ENCODE results near the gene ADORA1.

ADORA1 gene

GRCh38 chr1:203190949-203191348, 63.4 kb downstream of the ADORA1 start (continued):
- TF ChIP-seq ZNF292 (tag by site-specific recombination; IDR thresholded peaks at IDR 0.05; ENCODE audit: borderline replicate concordance, low read depth) = peak; percentile 62; the same call in 1 of the 2 replicates
- TF ChIP-seq ZNF664 (tag by site-specific recombination; IDR thresholded peaks at IDR 0.05) = 0 out of 2 replicates have a peak, but pooled peaks have one; percentile 20
- peak; percentile 35; the same call in 1 of the 2 replicates for TF ChIP-seq ZNF629 (tag by site-specific recombination; IDR thresholded peaks at IDR 0.05)
- peak; percentile 28 for TF ChIP-seq ZNF654 (tag by site-specific recombination; IDR thresholded peaks at IDR 0.05; ENCODE audit: low read depth)
- TF ChIP-seq RBAK (tag by site-specific recombination; IDR thresholded peaks at IDR 0.05) = no peak
- TF ChIP-seq, protein P1, sequence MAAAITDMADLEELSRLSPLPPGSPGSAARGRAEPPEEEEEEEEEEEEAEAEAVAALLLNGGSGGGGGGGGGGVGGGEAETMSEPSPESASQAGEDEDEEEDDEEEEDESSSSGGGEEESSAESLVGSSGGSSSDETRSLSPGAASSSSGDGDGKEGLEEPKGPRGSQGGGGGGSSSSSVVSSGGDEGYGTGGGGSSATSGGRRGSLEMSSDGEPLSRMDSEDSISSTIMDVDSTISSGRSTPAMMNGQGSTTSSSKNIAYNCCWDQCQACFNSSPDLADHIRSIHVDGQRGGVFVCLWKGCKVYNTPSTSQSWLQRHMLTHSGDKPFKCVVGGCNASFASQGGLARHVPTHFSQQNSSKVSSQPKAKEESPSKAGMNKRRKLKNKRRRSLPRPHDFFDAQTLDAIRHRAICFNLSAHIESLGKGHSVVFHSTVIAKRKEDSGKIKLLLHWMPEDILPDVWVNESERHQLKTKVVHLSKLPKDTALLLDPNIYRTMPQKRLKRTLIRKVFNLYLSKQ (tag by site-specific recombination; IDR thresholded peaks at IDR 0.05; ENCODE audit: borderline replicate concordance) = 0 out of 2 replicates have a peak, but pooled peaks have one; percentile 71
- 0 out of 2 replicates have a peak, but pooled peaks have one; percentile 43 for TF ChIP-seq ZNF530 (tag by site-specific recombination; IDR thresholded peaks at IDR 0.05; ENCODE audit: low read depth)
- no peak for TF ChIP-seq ZNF223 (tag by site-specific recombination; IDR thresholded peaks at IDR 0.05)
- TF ChIP-seq ZNF514 (tag by site-specific recombination; IDR thresholded peaks at IDR 0.05) = no peak
- TF ChIP-seq ZNF580 (tag by site-specific recombination; IDR thresholded peaks at IDR 0.05) = peak; percentile 39; the same call in 1 of the 2 replicates
- TF ChIP-seq ZNF558 (tag by site-specific recombination; IDR thresholded peaks at IDR 0.05) = peak; percentile 48; the same call in 1 of the 2 replicates
- TF ChIP-seq ZNF571 (tag by site-specific recombination; IDR thresholded peaks at IDR 0.05) = no peak
- peak; percentile 58 for TF ChIP-seq REST (tag by site-specific recombination; IDR thresholded peaks at IDR 0.05)
- TF ChIP-seq KLF7 (tag by site-specific recombination; IDR thresholded peaks at IDR 0.05; ENCODE audit: borderline replicate concordance) = no peak
- TF ChIP-seq ZIC2 (tag by site-specific recombination; IDR thresholded peaks at IDR 0.05) = no peak
- TF ChIP-seq ZNF302 (tag by site-specific recombination; IDR thresholded peaks at IDR 0.05; ENCODE audit: low read depth) = 0 out of 2 replicates have a peak, but pooled peaks have one; percentile 38
- TF ChIP-seq ZNF433 (tag by site-specific recombination; IDR thresholded peaks at IDR 0.05; ENCODE audit: low read depth) = peak; percentile 84
- 0 out of 2 replicates have a peak, but pooled peaks have one; percentile 31 for TF ChIP-seq ZFP3 (tag by site-specific recombination; IDR thresholded peaks at IDR 0.05; ENCODE audit: low read depth)
- TF ChIP-seq ZNF670 (tag by site-specific recombination; IDR thresholded peaks at IDR 0.05; ENCODE audit: low read depth) = no peak
- no peak for TF ChIP-seq ZBTB44 (tag by site-specific recombination; IDR thresholded peaks at IDR 0.05)
- TF ChIP-seq ZNF202 (tag by site-specific recombination; IDR thresholded peaks at IDR 0.05; ENCODE audit: borderline replicate concordance) = 0 out of 2 replicates have a peak, but pooled peaks have one; percentile 59

All from HEK293 (cell line).